Dermis blood vessel endothelial cell (primary cell): ENCODE results near the gene ATXN1. TPM values are rescaled to one million over a fixed set of nuclear protein-coding genes. Genes with fewer than 3 reads are reported as not detected.
"Not testable (repeated sequence)": the region's sequence is repeated elsewhere in the genome, so short reads cannot be mapped to it uniquely, and the experiment has no call there.

ENCODE experiments used
- DNase-seq: peaks from one replicate; pipeline ENCODE4 v3.0.0; 2010
- total RNA-seq: library from RNA; depleted of rRNA; stranded (reverse); fragments of >200 nt; gene quantifications from 2 replicates; pipeline ENCODE4 v1.2.3, GENCODE V29; 2014

The ATXN1 gene
- total RNA-seq, 1 donor from 2014 or later: 15.3 TPM

DNA sequence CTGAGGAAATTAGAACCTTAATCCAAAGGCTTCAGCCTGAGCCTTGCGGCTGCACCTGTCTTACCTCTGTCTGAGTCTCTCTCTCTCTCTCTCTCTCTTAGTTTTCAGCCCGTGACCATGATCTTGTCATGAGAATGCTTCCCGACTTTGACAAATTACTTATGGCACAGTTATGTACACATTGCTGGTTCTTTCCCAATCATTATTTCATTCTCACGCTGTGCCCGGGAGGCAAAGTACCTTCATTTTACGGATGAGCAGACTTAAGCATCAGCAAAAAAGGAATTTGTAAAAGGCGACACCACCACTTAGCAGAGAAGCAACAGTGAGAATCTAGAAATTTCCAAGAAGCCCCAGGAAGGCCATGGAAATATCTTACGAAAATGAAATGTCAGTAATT is 468.3 kb downstream of the ATXN1 start:
- DNase-seq: no peak

DNA sequence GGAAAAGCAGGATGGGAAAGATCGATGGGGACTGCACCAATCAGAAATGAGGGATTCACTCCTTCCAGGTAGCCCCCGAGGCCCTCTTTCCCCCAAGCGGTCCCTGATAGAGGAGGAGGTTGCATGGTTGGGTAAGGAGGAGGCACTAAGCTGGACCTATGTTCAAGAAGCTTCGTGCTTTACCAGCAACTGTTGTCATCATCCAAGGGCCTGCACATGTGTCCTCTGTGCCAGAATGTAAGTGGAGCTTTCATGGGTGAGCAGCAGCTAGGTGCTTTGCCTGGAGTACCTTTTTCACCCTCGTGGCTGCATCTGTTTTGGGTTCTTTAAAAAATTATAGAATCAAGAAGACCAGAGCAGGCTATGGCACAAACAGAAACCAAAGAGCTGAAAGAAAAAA is 468.8 kb downstream of the ATXN1 start:
- no peak for DNase-seq

DNA sequence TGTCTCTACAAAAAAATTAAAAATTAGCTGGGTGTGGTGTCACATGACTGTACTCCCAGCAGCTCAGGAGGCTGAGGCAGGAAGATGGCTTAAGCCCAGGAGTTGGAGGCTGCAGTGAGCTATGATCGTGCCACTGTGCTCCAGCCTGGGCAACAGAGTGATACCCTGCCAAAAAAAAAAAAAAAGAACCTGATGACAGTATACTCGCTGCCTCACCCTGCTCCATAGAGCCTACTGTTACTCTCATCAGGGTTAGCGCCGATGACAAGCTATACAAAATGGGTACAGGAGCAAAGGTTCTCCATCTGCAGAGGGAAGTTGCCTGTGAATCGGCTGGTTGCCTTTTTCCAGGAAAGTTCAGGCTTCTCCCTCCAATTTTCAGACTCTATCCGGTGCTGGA is 469.5 kb downstream of the ATXN1 start:
- DNase-seq: no peak

DNA sequence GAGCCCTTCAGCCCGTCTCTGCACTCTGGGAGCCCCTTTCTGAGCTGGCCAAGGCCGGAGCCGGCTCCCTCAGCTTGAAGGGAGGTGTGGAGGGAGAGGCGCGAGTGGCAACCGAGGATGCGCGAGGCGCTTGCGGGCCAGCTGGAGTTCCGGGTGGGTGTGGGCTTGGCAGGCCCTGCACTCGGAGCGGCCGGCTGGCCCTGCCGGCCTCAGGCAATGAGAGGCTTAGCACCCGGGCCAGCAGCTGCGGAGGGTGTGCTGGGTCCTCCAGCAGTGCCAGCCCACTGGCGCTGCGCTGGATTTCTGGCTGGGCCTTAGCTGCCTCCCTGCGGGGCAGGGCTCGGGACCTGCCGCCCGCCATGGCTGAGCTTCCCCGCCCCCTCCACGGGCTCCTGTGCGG is 473.1 kb downstream of the ATXN1 start:
- no peak for DNase-seq

DNA sequence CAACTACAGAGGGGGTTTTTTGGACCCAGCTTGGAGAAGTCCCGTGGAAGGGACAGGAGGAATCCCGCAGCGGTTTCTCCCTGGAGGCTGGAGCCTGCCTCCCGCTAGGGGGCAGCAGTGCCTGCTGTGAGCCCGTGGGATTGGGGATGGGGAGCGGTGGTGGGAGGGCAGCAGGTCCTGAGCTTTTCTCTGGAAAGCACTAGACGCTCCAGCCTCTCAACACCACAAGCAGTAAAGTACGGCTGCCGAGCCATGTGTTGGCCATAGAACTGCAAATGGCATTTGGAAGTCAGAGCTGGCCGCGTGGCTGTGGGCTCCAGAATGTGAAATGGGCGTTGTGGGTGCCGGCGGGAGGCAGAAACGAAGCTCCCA is 475.1 kb downstream of the ATXN1 start:
- DNase-seq: peak; percentile 76

DNA sequence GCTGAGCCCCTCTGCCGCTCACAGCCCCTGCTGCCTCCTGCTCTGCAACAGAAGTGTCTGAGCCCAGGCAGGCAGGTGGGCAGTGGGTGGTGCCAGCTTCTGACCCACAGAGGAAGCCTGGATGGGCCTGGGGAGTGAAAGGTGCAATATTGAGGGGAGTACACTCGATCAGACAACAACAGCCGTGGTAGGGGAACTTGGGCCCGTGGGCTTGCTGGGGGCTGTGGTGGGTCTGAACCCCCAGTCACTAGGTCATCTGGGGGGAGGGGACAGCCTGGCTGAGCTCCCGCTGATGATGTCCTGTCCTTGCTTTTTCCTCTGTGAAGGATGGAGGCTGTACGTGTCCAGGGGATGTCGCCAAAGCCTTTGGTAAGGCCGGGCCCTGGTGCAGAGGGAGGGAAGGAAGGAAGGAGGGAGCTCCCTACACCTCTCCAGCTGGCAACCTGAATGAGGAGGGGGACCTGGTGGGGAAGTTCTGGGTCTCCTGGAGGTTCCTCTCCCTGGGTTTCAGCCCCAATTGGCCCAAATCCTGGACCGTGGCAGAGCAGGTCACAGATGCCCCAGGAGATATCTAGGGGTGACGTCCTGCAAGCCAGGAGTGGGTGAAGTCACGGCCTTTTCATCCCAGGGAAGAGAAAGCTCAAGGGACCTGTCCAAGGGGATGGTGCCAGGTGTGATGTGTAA is 475.7 kb downstream of the ATXN1 start:
- no peak for DNase-seq

DNA sequence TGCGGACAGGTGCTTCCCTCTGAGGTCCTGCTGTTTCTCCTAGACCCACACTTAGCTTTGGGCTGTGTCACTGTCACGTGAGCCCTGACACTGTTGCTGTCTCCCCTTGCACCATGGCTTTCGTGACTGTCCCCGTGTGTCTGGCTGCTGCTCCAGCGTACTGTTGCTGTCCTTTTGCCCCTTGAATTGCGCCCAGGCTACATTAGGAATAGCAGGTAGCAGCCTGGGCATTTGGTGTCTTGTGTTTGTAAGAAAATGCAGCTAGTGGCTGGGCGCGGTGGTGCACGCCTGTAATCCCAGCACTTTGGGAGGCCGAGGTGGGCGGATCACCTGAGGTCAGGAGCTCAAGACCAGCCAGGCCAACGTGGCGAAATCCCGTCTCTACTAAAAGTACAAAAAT is 476.8 kb downstream of the ATXN1 start:
- no peak for DNase-seq

DNA sequence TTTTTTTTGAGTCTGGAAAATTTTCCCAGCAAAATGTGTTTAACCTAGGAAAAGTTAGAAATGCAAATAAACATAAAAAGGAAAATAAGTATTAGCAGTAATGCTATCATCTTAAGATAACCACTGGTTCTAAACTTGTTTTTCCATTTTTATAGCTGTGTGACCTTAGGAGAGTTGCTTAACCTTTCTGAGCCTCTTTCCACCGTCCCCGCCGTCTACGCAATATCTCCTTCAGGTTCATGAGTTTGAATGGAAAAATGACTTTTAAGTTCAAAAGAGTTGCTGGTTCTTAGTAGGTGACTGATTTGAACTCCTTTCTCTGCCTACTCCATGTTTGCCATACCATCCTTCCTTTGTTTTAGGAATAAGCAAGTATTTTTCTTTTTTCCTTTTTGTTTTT is 478.9 kb downstream of the ATXN1 start:
- DNase-seq: no peak

DNA sequence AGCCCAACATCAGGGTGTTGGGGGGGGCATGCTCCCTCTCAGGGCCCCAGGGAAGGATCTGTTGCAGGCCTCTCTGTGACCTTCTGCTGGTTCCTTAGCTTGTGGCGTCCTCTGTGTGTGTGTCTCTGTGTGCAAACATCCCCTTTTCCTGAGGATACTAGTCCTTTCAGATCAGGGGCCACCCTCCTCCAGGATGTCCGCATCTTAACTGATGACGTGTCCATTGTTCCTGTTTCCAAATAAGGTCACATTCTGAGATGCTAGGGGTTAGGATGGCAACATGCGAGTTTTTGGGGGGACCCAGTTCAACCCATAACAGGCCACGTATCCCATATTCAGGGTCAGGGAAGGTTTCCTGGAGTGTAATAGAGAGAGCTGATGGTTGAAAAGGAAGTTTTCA is 482.0 kb downstream of the ATXN1 start:
- DNase-seq: peak; percentile 27

DNA sequence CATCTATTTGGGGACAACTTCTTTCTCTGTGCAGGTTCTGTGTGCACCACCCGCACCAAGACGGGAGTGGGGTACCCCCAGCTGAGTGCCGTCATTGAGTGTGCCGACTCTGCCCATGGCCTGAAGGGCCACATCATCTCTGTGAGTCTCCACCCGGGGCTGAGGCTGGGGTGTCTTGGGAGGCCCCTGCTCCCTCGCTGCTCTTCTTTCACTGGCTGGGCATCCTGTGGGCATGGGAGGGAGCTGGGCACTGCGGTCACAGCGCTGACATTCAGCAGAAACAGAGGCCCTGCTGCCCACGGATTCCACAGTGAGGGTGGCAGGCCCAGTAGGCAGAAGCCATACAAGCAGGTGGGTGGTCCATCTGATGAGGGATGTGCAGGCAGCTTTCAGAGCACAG is 482.5 kb downstream of the ATXN1 start:
- DNase-seq: no peak

DNA sequence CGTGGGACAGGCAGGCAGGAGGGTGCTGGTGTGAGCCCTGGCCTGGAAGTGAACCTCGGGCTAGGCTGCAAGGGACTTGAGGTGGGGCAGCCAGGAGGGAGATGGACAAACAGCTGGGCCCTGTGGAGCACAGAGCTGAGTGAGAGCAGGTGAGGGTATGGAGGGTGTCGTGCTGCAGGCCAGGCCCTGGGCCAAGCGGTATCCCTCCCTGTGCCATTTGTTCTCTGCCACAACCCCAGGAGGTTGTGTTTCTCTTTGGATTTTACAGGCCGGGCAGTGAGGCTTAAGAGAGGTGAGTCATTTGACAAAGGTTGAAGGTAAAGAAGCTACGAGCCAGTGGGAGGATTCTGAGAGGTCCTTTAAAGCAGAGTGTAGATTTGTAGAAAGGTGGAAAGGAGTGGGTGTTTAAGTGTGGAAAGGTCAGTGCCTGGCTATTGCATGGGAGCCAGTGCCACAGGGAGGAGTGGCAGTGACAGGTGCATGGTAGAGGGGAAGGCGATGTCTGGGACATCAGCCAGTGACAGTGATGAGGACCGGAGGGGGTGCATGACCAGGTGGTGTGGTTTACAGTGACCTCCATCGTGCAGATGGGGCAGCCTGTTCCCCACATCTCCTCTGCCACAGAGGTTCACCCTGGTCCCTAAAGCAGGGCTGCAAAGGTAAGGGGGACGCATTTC is 483.1 kb downstream of the ATXN1 start:
- DNase-seq: no peak

DNA sequence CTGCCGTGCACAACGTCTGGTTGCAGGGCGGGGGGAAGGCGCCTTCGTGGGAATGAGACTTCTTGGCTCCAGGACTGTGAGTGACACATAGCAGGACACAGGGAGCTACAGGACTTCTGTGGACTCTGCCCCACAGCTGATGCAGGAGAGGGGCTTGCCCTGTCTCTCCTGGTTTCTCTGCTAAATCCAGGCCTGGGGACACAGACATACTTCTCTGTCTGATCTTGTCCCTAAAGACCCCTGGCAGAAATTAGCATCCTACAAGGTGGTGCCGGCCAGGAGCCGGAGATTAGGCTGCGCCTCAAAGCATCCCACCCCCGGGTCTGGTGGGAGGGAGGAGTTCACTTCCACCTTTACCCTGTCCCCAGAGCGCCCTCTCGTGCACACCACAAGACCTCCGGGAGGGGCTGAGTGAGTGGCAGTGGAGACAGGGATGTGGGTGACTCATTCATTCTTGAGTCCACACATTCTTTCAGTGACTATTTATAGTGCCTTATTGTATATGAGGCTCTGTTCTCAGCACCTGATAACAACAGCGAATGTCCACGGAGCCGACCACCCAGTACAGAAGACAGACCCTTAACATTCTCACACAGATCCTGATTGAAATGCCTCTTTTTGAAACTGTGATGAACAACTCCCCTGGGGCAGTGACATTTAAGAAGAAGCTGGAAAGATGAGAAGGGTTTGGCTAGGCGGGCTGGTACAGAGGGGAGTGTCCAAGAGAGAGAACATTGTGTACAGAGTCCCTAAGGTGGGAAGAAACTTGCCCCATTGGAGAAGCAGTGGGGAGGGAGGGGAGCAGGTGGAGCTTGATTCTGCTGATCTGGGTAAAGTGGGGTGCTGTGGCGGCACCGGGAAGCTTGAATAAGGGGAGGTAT is 483.9 kb downstream of the ATXN1 start:
- peak; percentile 97 for DNase-seq

DNA sequence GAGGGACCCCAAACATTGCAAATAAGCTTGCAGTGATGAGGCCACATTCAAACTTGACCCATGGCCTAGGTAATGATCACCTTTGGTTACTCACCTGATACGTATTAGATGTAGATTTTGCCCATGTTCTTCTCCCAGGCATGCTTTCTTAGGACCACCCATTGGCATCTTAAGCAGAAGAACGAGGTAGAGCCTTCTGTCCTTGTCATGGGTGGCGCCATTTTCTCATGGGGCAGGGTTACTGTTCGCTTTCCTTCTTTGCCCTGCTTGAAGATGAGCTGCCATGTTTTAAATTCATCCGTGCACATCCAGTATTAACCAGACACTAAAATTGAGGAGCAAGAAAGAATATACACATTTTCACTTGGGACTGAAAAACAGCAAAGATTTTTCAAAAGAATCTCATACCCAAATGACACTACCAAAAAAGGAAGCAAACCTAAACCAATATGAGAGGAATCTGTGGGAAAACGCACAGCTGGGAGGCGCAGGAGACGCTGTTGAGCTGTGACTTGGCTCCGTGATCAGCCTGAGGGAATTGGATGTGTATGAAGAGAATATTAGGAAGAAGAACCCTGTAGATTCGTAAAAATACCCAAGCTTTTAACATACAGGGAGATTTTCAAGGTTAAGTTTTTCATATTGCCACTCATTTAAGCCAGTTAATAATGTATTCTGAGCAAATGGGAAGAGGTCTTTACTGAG is 486.2 kb downstream of the ATXN1 start:
- no peak for DNase-seq

DNA sequence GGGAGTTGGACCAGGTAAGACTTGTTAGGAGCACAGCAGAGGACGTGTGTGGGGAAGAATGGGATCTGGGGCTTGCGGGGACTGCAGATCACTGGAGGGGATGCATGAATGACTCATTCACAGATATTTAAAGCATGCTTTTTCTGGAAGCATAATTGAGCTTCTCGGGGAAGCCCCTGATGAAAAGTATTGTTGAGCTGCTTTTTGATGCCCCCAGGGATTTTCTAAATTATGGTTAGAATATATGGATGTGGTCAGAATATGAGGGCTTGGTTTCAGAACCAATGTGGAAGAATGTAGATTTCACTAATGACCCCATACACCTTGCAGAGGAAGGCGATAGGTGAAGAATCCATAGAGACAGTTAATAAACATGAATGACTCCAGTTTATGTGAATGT is 486.8 kb downstream of the ATXN1 start:
- DNase-seq: no peak

DNA sequence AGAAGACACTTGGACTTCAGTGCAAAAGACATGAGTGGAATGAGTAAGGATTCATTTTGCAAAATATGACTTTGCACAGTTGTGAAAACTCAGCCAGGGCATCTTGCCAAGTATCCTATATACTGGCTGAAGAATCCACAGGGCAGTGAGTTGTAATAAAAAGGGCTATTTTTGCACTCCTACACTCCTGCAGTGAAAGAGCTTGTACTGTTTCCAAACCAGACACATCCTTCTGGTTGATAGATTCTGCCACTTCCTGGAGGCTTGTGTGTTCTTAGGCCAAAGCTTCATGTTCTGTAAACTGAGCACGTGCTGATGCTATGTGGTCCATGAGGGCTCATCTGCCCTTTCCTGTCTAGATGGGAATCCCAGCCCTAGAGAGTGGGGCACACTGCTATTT is 488.0 kb downstream of the ATXN1 start:
- DNase-seq: peak; percentile 14

DNA sequence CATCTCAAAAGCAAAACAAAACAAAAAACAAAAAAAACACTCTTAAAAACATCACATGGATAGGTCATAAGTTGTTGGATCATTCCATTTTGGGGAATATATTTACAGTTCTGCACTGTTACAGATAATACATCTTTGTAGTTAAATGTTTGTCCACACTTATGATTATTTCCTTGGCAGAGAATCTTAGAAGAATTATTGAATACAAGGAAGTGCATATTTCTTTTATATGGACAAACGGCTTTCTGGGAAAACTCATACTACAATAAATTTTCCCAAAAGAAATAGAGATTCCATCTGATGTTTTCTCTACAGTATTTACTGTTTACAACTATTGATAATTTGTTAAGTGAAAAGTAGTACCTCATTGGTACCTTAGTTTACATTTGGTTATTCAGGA is 489.1 kb downstream of the ATXN1 start:
- no peak for DNase-seq

DNA sequence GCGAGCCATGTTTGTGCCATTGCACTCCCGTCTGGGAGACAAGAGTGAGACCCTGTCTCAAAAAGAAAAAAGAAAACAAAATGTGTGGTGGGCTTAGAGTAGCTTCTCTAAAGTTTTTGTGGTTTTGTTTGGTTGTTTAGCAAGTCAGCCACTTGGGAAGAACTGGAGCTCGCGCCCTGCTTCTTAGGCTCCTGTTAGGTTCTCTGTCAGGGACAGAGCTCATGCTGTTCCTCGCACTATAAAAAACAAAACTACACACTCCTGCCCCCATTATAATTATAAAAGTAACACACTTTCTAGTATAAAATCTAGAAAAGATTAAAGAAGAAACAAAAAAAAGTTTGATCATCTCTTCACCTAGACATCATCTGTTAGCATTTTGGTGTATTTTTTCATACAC is 489.8 kb downstream of the ATXN1 start:
- DNase-seq: no peak

DNA sequence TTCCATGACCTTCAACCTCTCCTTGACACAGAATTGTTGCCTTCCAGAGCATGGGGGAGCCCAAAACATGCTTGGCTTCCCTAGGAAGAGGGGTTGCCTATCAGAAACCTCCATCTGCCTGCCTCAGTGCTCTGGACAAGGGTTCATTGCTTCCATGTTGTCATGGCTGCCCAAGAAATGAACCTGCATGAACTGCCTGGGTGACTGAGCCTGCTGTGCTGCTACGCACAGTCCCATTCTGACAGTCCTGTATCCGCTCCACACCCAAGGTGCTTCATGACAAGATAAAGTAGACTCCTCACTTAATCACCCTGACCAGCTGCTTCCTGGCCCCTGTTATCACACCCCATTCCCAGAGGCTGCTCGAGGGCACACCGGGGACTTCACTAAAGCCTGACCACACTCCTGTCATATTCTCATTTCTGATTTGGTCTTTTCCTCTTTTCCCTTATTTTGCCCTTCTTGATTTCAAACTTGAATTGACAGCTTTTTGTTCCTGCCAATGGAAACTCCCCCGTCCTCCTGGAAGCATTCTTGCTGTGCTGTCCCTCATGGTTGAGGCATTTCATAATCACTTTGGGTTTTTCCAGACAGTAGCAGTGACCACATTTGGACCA is 491.0 kb downstream of the ATXN1 start:
- DNase-seq: no peak

DNA sequence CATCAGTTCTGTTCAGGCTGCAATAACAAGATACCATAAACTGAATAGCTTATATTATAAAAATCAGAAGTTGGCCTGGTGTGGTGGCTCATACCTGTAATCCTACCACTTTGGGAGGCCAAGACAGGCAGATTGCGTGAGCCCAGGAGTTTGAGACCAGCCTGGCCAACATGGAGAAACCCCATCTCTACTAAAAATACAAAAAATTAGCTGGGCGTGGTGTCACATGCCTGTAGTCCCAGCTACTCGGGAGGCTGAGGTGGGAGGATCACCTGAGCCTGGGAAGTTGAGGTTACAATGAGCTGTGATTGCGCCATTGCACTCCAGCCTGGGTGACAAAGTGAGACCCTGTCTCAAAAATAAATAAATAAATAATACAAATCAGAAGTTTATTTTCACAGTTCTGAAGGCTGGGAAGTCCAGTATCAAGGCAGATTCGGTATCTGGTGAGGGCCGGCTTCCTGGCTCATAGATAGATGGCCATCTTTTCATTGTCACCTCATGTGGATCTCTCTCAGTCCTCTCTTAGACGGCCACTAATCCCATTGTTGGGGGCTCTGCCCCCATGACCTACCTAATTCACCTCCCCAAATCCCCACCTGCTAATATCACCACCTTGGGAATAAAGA is 491.7 kb downstream of the ATXN1 start:
- not testable (repeated sequence) for DNase-seq

DNA sequence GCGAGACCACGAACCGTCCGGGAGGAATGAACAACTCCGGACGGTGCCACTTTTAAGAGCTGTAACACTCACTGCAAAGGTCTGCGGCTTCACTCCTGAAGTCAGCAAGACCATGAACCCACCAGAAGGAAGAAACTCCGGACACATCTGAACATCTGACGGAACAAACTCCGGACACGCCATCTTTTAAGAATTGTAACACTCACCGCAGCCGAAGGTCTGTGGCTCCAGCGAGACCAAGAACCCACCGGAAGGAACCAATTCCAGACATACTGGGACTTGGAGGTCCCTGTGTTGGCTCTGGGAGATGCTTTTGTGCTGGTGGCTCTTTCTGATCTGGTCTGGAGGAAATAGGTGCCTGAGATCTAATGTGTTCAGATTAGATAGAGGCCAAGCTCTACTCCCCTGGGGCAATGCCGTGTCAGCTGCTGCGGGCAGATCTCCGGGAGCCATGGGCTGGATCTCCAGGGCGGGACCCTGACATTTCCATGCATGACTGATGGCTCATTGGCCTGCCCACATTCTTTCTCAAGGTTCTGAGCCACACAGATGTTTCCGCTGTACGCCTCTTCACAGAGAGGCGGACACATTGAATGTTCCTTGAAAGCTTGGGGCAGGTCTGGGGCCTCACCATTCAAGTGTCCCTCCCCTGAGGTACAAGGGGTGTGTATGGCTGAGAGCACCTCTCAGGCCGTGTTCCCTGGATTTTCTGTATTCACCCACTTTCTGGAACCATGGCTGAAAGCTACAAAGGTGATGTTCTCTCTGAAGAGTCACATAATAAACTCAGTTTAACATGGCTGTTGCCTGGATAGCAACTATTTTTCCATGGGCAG is 493.6 kb downstream of the ATXN1 start:
- no peak for DNase-seq
